Tibial artery (tissue), 4 donors: Measurements from ENCODE around the gene CCDC175.

Source experiments
- DNase-seq, 2 donors: peaks; one replicate each; pipeline ENCODE4 v3.0.0-alpha.2; 2019
- H3K27ac ChIP-seq, 2 donors: fragments of 200-600 bp; sonication (generic) in 1 of 2; 1 replicate in 1 of 2; 2 replicates in 1 of 2; pipeline ENCODE4 v1.5.1; 2018 to 2019; ENCODE audit warnings: mild to moderate bottlenecking in 1 of 2
- H3K27me3 ChIP-seq, 2 donors: fragments of 200-600 bp; sonication (generic) in 1 of 2; one replicate each; pipeline versions ENCODE4 v1.5.1 to v1.6.0; 2016 to 2019
- H3K36me3 ChIP-seq, 3 donors: fragments of 200-600 bp; sonication (generic) in 2 of 3; one replicate each; pipeline ENCODE4 v1.5.1; 2016 to 2019; ENCODE audit warnings: mild to moderate bottlenecking in 2 of 3
- H3K4me1 ChIP-seq, 4 donors: fragments of 200-600 bp; sonication (generic) in 2 of 4; 1 replicate in 3 of 4; 2 replicates in 1 of 4; pipeline ENCODE4 v1.5.1; 2016 to 2019
- H3K4me3 ChIP-seq, 2 donors: fragments of 200-600 bp; sonication (generic) in 1 of 2; 1 replicate in 1 of 2; 2 replicates in 1 of 2; pipeline ENCODE4 v1.5.1; 2018 to 2019; ENCODE audit warnings: mild to moderate bottlenecking in 2 of 2
- H3K9me3 ChIP-seq, 3 donors: fragments of 200-600 bp; sonication (generic) in 1 of 3; one replicate each; pipeline ENCODE4 v1.5.1; 2016 to 2019
- intact Hi-C: fragments of 100-400 bp; cut with DNase I; formaldehyde crosslinking; loops from one replicate; pipeline ENCODE4 v1.15.0; 2023; ENCODE audit warnings: low total_unique reads
- TF ChIP-seq, protein P1 (sequence below), 2 experiments: fragments of 200-600 bp in 1 of 2; fragments of 450-650 bp in 1 of 2; IDR thresholded peaks; one replicate each; pipeline ENCODE4 v1.5.1; 2017 to 2019; ENCODE audit warnings: antibody characterized with exemption in 2 of 2, mild to moderate bottlenecking in 1 of 2, moderate library complexity in 1 of 2

Gene CCDC175

DNA sequence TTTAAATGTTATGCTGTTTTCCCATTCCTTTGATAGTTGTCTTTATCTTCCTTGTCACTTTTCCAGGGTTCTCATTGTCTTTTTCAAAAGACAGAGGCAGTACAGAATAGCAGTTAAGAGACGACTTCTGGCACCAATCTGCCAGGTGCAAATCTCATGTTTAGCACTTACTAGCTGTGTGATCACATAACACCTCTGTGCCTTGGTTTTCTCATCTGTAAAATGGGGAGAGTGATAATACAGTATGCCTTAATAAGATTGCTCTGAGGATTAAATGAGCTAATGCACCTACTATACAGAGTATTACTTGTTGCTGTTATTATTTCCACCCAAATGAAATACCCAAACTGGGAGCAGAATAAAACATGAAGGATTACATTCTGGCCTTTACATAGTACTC lies 116.2 kb downstream of the CCDC175 start:
- peaks cover 0 to 13% (median 9%) of the 10 kb centered on the region in 4 donors for H3K4me1 ChIP-seq
- no peaks in the 10 kb centered on the region for H3K27me3 ChIP-seq
- DNase-seq = no peak
- H3K9me3 ChIP-seq = no peaks in the 10 kb centered on the region
- peaks cover 0 to 8% (median 7%) of the 10 kb centered on the region in 3 donors for H3K36me3 ChIP-seq
- TF ChIP-seq, protein P1, sequence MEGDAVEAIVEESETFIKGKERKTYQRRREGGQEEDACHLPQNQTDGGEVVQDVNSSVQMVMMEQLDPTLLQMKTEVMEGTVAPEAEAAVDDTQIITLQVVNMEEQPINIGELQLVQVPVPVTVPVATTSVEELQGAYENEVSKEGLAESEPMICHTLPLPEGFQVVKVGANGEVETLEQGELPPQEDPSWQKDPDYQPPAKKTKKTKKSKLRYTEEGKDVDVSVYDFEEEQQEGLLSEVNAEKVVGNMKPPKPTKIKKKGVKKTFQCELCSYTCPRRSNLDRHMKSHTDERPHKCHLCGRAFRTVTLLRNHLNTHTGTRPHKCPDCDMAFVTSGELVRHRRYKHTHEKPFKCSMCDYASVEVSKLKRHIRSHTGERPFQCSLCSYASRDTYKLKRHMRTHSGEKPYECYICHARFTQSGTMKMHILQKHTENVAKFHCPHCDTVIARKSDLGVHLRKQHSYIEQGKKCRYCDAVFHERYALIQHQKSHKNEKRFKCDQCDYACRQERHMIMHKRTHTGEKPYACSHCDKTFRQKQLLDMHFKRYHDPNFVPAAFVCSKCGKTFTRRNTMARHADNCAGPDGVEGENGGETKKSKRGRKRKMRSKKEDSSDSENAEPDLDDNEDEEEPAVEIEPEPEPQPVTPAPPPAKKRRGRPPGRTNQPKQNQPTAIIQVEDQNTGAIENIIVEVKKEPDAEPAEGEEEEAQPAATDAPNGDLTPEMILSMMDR (IDR thresholded peaks at IDR 0.05) = no peak
- H3K4me3 ChIP-seq = no peak overlapping the region
- intact Hi-C loops = no loop called here
- no peak overlapping the region for H3K27ac ChIP-seq

DNA sequence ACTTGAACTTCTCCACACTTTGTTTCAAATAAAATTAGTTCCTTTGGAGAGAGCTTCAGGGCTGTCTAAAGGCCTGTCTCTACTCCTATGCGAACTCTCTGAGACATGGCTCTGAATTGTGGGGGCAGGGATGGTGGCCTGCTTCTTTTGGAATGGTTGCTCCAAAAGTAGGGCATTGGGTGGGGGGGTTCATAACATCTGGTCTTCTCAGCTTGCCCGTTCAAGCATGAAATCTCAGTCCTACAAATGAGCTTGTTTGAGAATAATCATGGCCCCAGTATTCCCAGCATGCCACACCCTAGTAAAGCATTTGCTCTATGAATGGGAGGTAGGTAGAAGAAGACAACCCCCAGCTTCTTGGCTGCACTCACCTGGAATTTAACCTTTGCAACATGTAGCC lies 118.1 kb downstream of the CCDC175 start:
- TF ChIP-seq, protein P1 (IDR thresholded peaks at IDR 0.05) = no peak
- Histone ChIP-seq H3K36me3 (peaks cover 0 to 8% (median 7%) of the 10 kb centered on the region in 3 donors), H3K4me3 (no peak overlapping the region), H3K4me1 (peaks cover 0 to 19% (median 9%) of the 10 kb centered on the region in 4 donors), H3K27ac (no peak overlapping the region), H3K27me3 (no peaks in the 10 kb centered on the region), H3K9me3 (no peaks in the 10 kb centered on the region)
- no peak for DNase-seq
- intact Hi-C loops = no loop called here

DNA sequence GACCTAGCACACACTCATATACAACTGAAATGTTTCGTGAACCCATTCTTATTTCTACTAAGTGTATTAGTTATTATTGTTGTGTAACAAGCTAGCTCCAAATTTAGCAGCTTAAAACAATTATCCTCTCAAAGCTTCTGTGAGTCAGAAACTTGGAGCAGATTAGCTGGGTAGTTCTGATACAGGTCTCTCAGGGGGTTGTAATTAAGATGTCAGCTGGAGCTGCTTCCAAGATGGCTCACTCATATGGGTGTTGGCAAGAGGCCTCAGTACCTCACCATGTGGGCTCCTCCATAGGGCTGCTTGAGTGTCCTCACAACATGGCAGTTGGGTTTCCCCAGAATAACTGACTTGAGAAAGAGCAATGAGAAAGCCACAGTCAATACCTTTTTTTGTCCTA lies 121.2 kb downstream of the CCDC175 start:
- Histone ChIP-seq H3K9me3 (no peaks in the 10 kb centered on the region), H3K4me1 (peaks cover 0 to 18% (median 9%) of the 10 kb centered on the region in 4 donors), H3K27me3 (no peaks in the 10 kb centered on the region), H3K4me3 (no peak overlapping the region), H3K36me3 (peaks cover 0 to 8% (median 7%) of the 10 kb centered on the region in 3 donors), H3K27ac (peak overlapping the region; percentile 66 to 79)
- intact Hi-C loops = no loop called here
- TF ChIP-seq, protein P1 (IDR thresholded peaks at IDR 0.05) = no peak
- no peak for DNase-seq
